Gastroesophageal sphincter (tissue), 4 donors: ENCODE data around the gene PCDH9. TPM values are rescaled to one million over a fixed set of nuclear protein-coding genes. Genes with fewer than 3 reads are reported as not detected.

Experiments
- ATAC-seq: fragments of 150-250 bp; one replicate; pipeline ENCODE4 v1.9.1; 2016; ENCODE audit warnings: mild to moderate bottlenecking, moderate library complexity
- H3K27ac ChIP-seq, 4 donors: fragments of 200-600 bp; sonication (generic) in 3 of 4; 1 replicate in 3 of 4; 2 replicates in 1 of 4; pipeline ENCODE4 v1.5.1; 2016 to 2019
- H3K27me3 ChIP-seq: fragments of 200-600 bp; sonication (generic); one replicate; pipeline ENCODE4 v1.5.1; 2019
- H3K36me3 ChIP-seq, 2 donors: fragments of 200-600 bp; sonication (generic); one replicate each; pipeline ENCODE4 v1.5.1; 2019; ENCODE audit warnings: control low read depth in 1 of 2
- H3K4me1 ChIP-seq, 3 donors: fragments of 200-600 bp; sonication (generic); 1 replicate in 2 of 3; 2 replicates in 1 of 3; pipeline ENCODE4 v1.5.1; 2016 to 2019; ENCODE audit warnings: control low read depth in 2 of 3
- H3K4me3 ChIP-seq, 2 donors: fragments of 200-600 bp; sonication (generic); one replicate each; pipeline ENCODE4 v1.5.1; 2019; ENCODE audit warnings: mild to moderate bottlenecking in 1 of 2, moderate library complexity in 1 of 2
- H3K9me3 ChIP-seq, 3 donors: fragments of 200-600 bp; sonication (generic); one replicate each; pipeline ENCODE4 v1.5.1; 2017 to 2019; ENCODE audit warnings: control low read depth in 2 of 3
- CTCF ChIP-seq, 4 experiments: fragments of 200-600 bp in 2 of 4; fragments of 450-650 bp in 2 of 4; sonication (generic) in 1 of 4; IDR thresholded peaks; one replicate each; pipeline ENCODE4 v1.5.1; 2017 to 2019; ENCODE audit warnings: antibody characterized with exemption in 4 of 4, mild to moderate bottlenecking in 2 of 4, moderate library complexity in 2 of 4
- EP300 ChIP-seq: sonication (generic); formaldehyde crosslinking; IDR thresholded peaks from one replicate; pipeline ENCODE4 v1.6.1; 2017; ENCODE audit warnings: antibody characterized with exemption, mild to moderate bottlenecking
- POLR2A ChIP-seq, 2 donors: fragments of 450-650 bp; IDR thresholded peaks; one replicate each; pipeline ENCODE4 v1.6.1; 2017; ENCODE audit warnings: antibody characterized with exemption in 2 of 2, mild to moderate bottlenecking in 2 of 2, moderate library complexity in 1 of 2
- POLR2AphosphoS5 ChIP-seq: sonication (generic); formaldehyde crosslinking; IDR thresholded peaks from one replicate; pipeline ENCODE4 v1.6.1; 2017; ENCODE audit warnings: antibody characterized with exemption
- WGBS, 2 donors: methylation state at CpG; one replicate each; pipeline ENCODE4 v1.1.5; 2018; ENCODE audit warnings: low coverage in 1 of 2; 5-methylcytosine and 5-hydroxymethylcytosine counted together
- total RNA-seq, 4 donors: library from RNA; depleted of rRNA; stranded (reverse); fragments of >200 nt; gene quantifications; one replicate each; pipeline ENCODE4 v1.1.0, GENCODE V29; 2016

The PCDH9 gene
- total RNA-seq, 4 donors from 2014 or later, result 52.9 to 141 (median 56.5) TPM

DNA sequence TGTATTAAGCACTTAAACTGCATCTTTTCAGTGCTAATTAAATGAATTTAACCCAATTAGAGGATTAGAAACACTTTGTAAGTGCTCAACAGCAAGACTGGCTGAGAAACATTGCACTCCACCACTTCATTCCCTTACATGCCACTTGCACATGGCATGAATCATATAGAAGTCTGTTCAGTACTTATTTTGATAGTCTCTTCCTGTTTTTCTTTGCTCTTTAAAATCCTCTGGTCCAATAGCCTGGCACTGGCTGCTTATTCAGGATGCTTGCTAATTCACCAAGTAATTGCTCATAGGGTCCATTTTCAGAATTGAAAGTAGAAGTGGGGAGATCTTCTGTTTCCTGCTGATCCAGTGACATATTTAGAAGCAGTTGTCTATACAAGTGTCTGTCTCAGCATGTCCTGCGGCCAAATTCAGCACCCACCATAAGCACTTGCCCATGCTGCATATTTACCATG lies 900.1 kb downstream of the PCDH9 start:
- Histone ChIP-seq H3K27me3 (no peaks in the 10 kb centered on the region), H3K27ac (no peak overlapping the region), H3K9me3 (no peaks in the 10 kb centered on the region), H3K36me3 (no peaks in the 10 kb centered on the region), H3K4me3 (no peak overlapping the region), H3K4me1 (no peaks in the 10 kb centered on the region)
- WGBS, 2 donors, result 63 to 88% methylated on average over 1 of the region's 1 CpG
- TF ChIP-seq EP300, result no peak
- no peak for TF ChIP-seq POLR2AphosphoS5
- no peak for TF ChIP-seq POLR2A (IDR thresholded peaks at IDR 0.05)
- TF ChIP-seq CTCF (IDR thresholded peaks at IDR 0.05), result no peak
- no peak for ATAC-seq

GRCh38 chr13:66328476-66328875 lies 901.7 kb downstream of the PCDH9 start:
- 74 to 76% methylated on average over 5 of the region's 5 CpGs for WGBS, 2 donors
- Histone ChIP-seq H3K9me3 (no peaks in the 10 kb centered on the region), H3K27me3 (no peaks in the 10 kb centered on the region), H3K4me1 (no peaks in the 10 kb centered on the region), H3K36me3 (no peaks in the 10 kb centered on the region), H3K4me3 (no peak overlapping the region), H3K27ac (no peak overlapping the region)
- ATAC-seq, result no peak
- TF ChIP-seq POLR2A (IDR thresholded peaks at IDR 0.05) (no peak), CTCF (IDR thresholded peaks at IDR 0.05) (no peak), POLR2AphosphoS5 (no peak)

DNA sequence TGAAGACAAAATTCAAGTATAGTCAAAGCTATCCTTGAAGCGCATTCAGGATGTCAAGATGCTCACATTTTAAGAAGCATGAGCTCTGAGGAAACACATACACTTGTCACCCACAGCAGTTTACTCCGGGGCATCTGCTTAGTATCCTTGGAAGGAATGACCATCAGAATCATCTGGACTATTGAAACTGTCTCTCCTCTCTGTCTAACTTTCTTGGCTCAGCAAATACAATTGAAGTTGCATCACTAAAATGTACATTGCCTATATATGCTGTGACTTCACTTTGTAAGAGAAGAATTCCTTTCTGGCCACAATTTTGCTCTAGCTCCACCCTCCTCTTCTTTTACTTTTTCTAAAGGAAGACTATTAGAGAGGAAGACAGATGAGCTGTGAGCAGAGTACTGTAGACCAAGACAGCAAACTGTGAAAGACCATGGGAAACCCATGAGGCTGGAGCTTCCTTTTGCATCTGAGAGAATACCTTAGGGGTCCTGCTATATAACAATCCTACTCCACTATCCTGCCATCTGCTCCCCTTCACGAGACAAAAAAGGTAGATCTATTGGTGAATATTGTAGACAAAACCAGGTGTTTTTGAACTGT lies 906.3 kb downstream of the PCDH9 start:
- WGBS, 2 donors, result 56 to 60% methylated on average over 3 of the region's 3 CpGs

GRCh38 chr13:66322936-66323335 lies 907.2 kb downstream of the PCDH9 start:
- WGBS, 2 donors, result 15 to 35% methylated on average over 2 of the region's 2 CpGs
- no peak overlapping the region for H3K4me3 ChIP-seq
- TF ChIP-seq EP300, result no peak
- ATAC-seq, result no peak
- no peaks in the 10 kb centered on the region for H3K27me3 ChIP-seq
- no peaks in the 10 kb centered on the region for H3K9me3 ChIP-seq
- H3K4me1 ChIP-seq, result no peaks in the 10 kb centered on the region
- H3K27ac ChIP-seq, result no peak overlapping the region
- no peaks in the 10 kb centered on the region for H3K36me3 ChIP-seq

More for the DNA sequence above, 906.3 kb downstream of the PCDH9 start:
- H3K9me3 ChIP-seq, result no peaks in the 10 kb centered on the region
- no peaks in the 10 kb centered on the region for H3K27me3 ChIP-seq
- ATAC-seq, result no peak
- no peaks in the 10 kb centered on the region for H3K4me1 ChIP-seq
- H3K27ac ChIP-seq, result no peak overlapping the region
- TF ChIP-seq CTCF (IDR thresholded peaks at IDR 0.05), result no peak
- no peak overlapping the region for H3K4me3 ChIP-seq
- no peaks in the 10 kb centered on the region for H3K36me3 ChIP-seq

DNA sequence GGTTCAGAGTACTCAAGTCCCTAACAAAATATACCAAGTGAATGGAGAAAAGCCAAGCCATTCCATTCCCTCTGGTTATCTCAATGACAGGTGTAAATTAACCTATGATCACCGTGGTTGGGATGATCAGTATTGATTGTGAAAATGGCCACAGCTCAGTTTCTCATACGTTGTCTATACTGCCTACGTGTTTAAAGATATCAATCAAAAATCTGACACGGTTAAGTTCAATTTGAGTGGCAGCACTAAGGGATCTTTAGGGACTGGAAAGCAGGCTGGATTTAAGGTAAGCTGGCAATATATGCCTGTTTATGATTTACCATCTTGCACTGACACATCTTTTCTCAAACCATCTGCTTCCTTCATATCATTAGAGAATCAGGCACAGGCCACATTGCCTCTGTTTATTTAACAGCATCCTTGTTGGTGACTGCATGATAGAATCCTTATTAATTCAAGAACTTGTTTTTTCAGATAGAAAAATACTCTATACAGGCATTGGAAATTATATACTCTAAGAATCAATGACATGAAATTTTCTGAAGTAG lies 907.9 kb downstream of the PCDH9 start:
- 87 to 90% methylated on average over 4 of the region's 4 CpGs for WGBS, 2 donors
- H3K4me3 ChIP-seq, result no peak overlapping the region
- no peaks in the 10 kb centered on the region for H3K27me3 ChIP-seq
- H3K36me3 ChIP-seq, result no peaks in the 10 kb centered on the region
- ATAC-seq, result no peak
- no peaks in the 10 kb centered on the region for H3K9me3 ChIP-seq
- no peaks in the 10 kb centered on the region for H3K4me1 ChIP-seq
- no peak overlapping the region for H3K27ac ChIP-seq
- TF ChIP-seq EP300 (no peak), POLR2AphosphoS5 (no peak), POLR2A (IDR thresholded peaks at IDR 0.05) (no peak), CTCF (IDR thresholded peaks at IDR 0.05) (no peak)
